Activated CD4-positive, alpha-beta memory T cell treated with anti-CD3 and anti-CD28 coated beads, Interleukin-2, amount 10 ng/mL, durations not matched to agents 7 days and 5 days (primary cell): Measurements from ENCODE around the gene OTUD4. TPM values are rescaled to one million over a fixed set of nuclear protein-coding genes. Genes with fewer than 3 reads are reported as not detected.
"Not testable (repeated sequence)": the region's sequence is repeated elsewhere in the genome, so short reads cannot be mapped to it uniquely, and the experiment has no call there.

ENCODE experiments used
- CTCF ChIA-PET: fragments of 350-600 bp; sonication (Branson Sonifier 250); formaldehyde crosslinking; loops from one replicate; lab custom pipeline; 2021; ENCODE audit warnings: antibody characterized with exemption, inconsistent platforms; lab: Charles Lee
- POLR2A ChIA-PET: fragments of 350-600 bp; sonication (Branson Sonifier 250); formaldehyde crosslinking; loops from one replicate; lab custom pipeline; 2021; ENCODE audit warnings: antibody characterized with exemption; lab: Charles Lee
- DNase-seq: peaks from one replicate; pipeline ENCODE4 v3.0.0-alpha.2; 2020
- H3K27ac Mint-ChIP-seq: one replicate; pipeline ENCODE4 v1.8.0; 2021; ENCODE audit warnings: mild to moderate bottlenecking, mixed read lengths
- H3K27me3 Mint-ChIP-seq: one replicate; pipeline ENCODE4 v1.8.0; 2021; ENCODE audit warnings: mixed read lengths
- H3K36me3 Mint-ChIP-seq: one replicate; pipeline ENCODE4 v1.8.0; 2021; ENCODE audit warnings: low read depth, mixed read lengths
- H3K4me1 Mint-ChIP-seq: one replicate; pipeline ENCODE4 v1.8.0; 2021; ENCODE audit warnings: mixed read lengths
- H3K4me3 Mint-ChIP-seq: one replicate; pipeline ENCODE4 v1.8.0; 2021; ENCODE audit warnings: mild to moderate bottlenecking, mixed read lengths
- H3K9me3 Mint-ChIP-seq: one replicate; pipeline ENCODE4 v1.8.0; 2021; ENCODE audit warnings: mixed read lengths
- total RNA-seq, 2 experiments: library from RNA; stranded (reverse); gene quantifications; one replicate each; pipeline ENCODE4 v1.2.3, GENCODE V29; 2021

The OTUD4 gene
- total RNA-seq, 2 experiments from 2014 or later, result 45.8 to 51.2 TPM

DNA sequence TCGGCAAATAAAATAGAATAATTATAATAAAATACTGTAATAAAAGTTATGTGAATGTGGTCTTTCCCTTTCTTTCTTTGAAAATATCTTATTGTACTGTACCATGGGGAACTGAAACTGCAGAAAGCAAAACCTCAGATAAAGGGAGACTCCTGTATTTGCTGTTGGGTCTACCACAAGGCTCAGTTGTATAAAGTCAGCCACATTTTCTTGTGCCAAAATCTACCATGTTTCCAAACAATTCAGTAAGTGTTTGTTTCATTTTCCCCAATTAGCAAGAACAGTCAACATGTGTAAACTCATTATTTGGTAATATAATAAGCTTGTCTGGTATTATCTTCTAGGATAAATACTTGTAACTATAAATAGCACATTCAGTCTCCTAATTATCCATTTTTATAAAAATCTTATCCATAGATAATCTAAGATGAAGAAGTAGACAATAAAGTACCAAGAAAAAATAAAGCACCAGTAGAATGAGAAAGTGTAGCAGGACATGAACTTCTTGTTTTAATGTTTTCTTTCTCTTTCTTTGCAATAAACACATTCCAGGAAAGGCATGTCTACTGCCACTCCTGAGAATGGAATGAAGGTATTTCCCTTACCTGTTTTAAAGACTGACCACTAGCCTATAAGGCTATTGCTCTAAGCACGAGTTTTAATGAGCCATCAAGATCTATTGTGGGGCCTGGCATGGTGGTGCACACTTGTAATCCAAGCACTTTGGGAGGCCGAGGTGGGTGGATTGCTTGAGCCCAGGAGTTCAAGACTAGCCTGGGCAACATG lies 15.0 kb upstream of the OTUD4 start:
- H3K9me3 Mint-ChIP-seq, result no peaks in the 10 kb centered on the region
- CTCF ChIA-PET, result no interaction called here
- peaks cover 17% of the 10 kb centered on the region for H3K27me3 Mint-ChIP-seq
- H3K4me3 Mint-ChIP-seq, result no peak overlapping the region
- H3K27ac Mint-ChIP-seq, result no peak overlapping the region
- POLR2A ChIA-PET, result no interaction called here
- H3K4me1 Mint-ChIP-seq, result no peaks in the 10 kb centered on the region
- H3K36me3 Mint-ChIP-seq, result no peaks in the 10 kb centered on the region
- DNase-seq, result no peak

DNA sequence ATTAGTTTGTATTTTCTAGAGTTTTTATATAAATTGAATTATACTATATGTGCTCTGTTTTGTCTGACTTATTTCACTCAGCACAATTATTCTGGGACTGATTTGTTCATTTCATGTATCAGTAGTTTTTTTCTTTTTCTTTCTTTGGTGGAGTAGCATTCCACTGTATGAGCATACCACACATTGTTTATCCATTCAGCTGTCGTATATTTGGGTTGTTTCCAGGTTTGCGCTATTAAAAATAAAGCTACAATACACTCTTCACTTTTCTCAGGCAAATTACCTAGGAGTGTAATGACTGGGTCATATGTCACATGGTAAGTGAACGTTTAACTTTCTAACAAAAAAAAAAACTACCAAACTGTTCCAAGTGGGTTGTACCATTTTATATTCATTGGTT lies 9.6 kb upstream of the OTUD4 start:
- ChIA-PET POLR2A (no interaction called here), CTCF (no interaction called here)
- DNase-seq, result no peak
- Mint-ChIP-seq H3K9me3 (no peaks in the 10 kb centered on the region), H3K27ac (no peak overlapping the region), H3K4me1 (no peaks in the 10 kb centered on the region), H3K27me3 (peaks cover 5% of the 10 kb centered on the region), H3K36me3 (no peaks in the 10 kb centered on the region), H3K4me3 (no peak overlapping the region)

DNA sequence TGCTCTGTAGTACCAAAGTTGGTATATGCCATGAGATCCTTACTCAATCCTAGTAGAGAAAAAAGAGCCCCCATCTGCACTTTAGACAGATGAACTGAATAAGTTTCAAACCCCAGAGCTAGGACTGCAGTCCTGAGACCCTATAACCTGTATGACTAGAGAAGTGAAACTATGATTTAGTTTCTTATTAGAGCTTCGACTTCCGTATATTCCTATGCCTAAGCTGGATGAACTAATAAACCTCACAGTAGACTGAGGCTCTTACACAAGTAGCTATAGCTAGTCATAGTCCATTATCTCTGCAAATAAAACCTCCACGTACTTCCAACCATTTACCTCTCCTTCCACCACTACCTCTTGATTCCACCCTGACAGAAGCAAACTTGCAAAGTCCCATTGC lies 6.3 kb upstream of the OTUD4 start:
- Mint-ChIP-seq H3K27ac (no peak overlapping the region), H3K4me1 (peaks cover 5% of the 10 kb centered on the region), H3K36me3 (no peaks in the 10 kb centered on the region), H3K4me3 (no peak overlapping the region), H3K9me3 (no peaks in the 10 kb centered on the region), H3K27me3 (peaks cover 2% of the 10 kb centered on the region)
- no peak for DNase-seq
- POLR2A ChIA-PET, result interaction anchor here (1.1 kb wide), 1 partner anchor 9 kb away, joined by 4 read pairs; no protein-coding TSS in a partner anchor
- CTCF ChIA-PET, result interaction anchor here (1.2 kb wide), 1 partner anchor 431 kb away, joined by 3 read pairs; no protein-coding TSS in a partner anchor

DNA sequence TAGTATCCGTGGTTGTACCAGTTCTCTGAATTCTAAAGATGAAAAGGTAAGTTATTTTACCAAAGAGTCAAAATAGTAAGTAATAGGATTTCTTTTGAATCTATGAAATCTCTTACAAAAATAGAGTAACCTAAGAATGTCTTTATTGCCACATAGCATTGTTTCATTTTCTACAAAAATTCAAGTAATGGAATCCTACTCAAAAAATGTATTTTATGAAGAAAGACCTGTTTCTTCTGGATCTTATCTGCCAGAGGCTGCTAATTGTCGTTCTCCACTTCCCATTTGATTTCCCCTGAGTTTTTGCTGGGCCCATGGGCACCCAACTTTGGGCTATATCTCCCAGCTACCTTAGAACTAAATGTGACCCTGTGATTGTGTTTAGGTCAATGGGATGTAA lies 3.2 kb upstream of the OTUD4 start:
- H3K4me1 Mint-ChIP-seq, result peaks cover 12% of the 10 kb centered on the region
- H3K36me3 Mint-ChIP-seq, result peaks cover 8% of the 10 kb centered on the region
- H3K4me3 Mint-ChIP-seq, result no peak overlapping the region
- H3K9me3 Mint-ChIP-seq, result no peaks in the 10 kb centered on the region
- H3K27me3 Mint-ChIP-seq, result peaks cover 2% of the 10 kb centered on the region
- DNase-seq, result no peak
- H3K27ac Mint-ChIP-seq, result no peak overlapping the region
- CTCF ChIA-PET, result interaction anchor here (1.6 kb wide), 1 partner anchor 433 kb away, joined by 3 read pairs; no protein-coding TSS in a partner anchor
- POLR2A ChIA-PET, result interaction anchor here (0.6 kb wide), 1 partner anchor 67 kb away, joined by 4 read pairs; no protein-coding TSS in a partner anchor

DNA sequence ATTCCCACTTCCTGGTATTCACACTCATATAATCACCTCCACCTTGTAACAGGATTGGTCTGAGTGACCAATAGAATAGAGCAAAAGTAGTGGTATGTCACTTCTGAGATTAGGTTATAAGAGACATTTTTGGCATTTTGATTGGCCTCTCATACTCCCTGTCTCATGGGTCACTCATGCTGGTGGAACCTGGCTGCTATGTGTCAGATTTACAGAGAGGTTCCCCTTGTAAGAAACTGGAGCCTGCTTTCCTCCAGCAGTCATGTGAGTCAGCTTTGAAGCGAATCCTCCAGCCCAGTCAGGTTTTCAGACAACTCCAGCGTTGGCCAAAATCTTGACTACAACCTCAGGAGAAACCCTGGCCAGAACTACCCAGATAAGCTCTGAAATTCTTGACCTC lies 2.6 kb upstream of the OTUD4 start:
- no peaks in the 10 kb centered on the region for H3K9me3 Mint-ChIP-seq
- ChIA-PET POLR2A (interaction anchor here (0.6 to 5.5 kb wide), 2 partner anchors 67 to 436 kb away, joined by 4 to 54 read pairs; partner anchors contain the start of gene MMAA), CTCF (no interaction called here)
- H3K36me3 Mint-ChIP-seq, result peaks cover 8% of the 10 kb centered on the region
- DNase-seq, result no peak
- no peak overlapping the region for H3K4me3 Mint-ChIP-seq
- no peak overlapping the region for H3K27ac Mint-ChIP-seq
- peaks cover 12% of the 10 kb centered on the region for H3K4me1 Mint-ChIP-seq
- H3K27me3 Mint-ChIP-seq, result peaks cover 2% of the 10 kb centered on the region

DNA sequence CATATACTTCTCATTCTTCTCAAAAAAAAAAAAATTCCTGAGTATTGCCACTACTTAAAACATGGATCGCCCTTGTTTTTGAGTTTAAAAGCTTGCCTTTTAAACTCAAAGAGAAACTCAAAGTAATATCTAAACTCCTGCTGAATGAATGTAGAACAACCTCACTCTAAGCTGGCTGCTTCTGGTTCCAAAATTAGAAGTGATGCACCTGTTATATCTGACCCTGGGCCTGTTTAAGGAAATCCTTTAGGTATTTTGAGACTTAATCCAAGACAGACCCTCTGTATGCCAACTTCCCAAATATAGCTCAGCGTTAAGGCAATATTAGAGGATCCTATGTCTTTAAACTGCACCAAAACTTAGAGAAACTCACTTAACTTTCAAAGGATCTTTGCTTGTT lies 1.8 kb upstream of the OTUD4 start:
- no peak overlapping the region for H3K27ac Mint-ChIP-seq
- peaks cover 18% of the 10 kb centered on the region for H3K4me1 Mint-ChIP-seq
- no peaks in the 10 kb centered on the region for H3K9me3 Mint-ChIP-seq
- ChIA-PET POLR2A (interaction anchor here (0.5 to 5.5 kb wide), 4 partner anchors 33 to 437 kb away, joined by 3 to 54 read pairs (median 11); partner anchors contain the start of genes ABCE1, ANAPC10 and MMAA), CTCF (no interaction called here)
- peaks cover 2% of the 10 kb centered on the region for H3K27me3 Mint-ChIP-seq
- no peak for DNase-seq
- H3K4me3 Mint-ChIP-seq, result no peak overlapping the region
- H3K36me3 Mint-ChIP-seq, result peaks cover 8% of the 10 kb centered on the region

DNA sequence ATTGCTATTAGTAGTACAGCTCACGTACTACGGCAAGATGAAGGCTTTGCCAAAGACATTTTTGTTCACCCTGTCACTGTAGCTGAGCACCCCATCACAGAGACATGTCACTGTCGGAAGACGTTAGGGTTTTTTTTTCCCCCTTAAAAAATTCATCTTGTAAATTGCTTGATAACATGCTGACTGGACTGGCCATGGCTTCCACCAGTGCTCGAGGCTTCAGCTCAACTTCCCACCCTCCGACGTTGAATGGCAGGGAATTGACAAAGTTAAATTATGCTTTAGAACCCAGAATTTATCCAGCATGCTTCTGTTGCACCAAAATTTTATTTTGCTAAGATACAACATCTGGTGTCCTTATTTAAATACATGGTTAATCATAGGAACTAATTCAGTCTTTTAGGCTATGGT lies 707 bp upstream of the OTUD4 start:
- CTCF ChIA-PET, result interaction anchor here (0.8 to 1.3 kb wide), 4 partner anchors 35 to 436 kb away, joined by 3 to 4 read pairs (median 3); partner anchors contain the start of gene ABCE1
- POLR2A ChIA-PET, result interaction anchor here (0.7 to 5.5 kb wide), 9 partner anchors 11 to 636 kb away, joined by 3 to 54 read pairs (median 4); partner anchors contain the start of genes ABCE1, ANAPC10 and MMAA
- peak overlapping the region; percentile 80 for H3K4me3 Mint-ChIP-seq

DNA sequence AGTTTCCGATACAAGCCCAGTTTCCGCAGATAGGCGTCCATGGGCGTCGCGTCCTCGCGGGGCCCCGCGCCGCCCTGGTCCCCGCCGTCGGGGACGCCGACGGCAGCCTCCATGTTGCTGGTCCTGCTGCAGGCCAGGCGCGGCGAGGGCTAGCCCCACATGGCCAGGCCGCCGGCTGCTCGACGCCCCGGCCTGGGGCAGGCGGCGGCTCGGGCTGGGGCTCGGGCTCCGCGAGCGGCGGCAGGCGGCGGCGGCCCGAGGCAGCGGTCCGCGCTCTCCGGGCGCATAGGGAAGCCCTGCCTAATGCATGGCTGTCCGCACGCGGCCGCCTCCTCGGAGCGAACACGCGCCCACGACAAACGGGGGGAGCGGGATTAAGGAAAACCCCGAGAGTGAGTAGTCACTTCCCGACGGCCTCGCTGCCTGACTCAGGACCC lies 510 bp downstream of the OTUD4 start:
- peak overlapping the region; percentile 95 for H3K27ac Mint-ChIP-seq
- H3K4me3 Mint-ChIP-seq, result peak overlapping the region; percentile 87
- H3K36me3 Mint-ChIP-seq, H3K9me3 Mint-ChIP-seq, DNase-seq, H3K27me3 Mint-ChIP-seq: not testable (repeated sequence)
- ChIA-PET CTCF (interaction anchor here (3.5 kb wide), 1 partner anchor 82 kb away, joined by 16 read pairs; the partner anchor contains the start of genes ABCE1 and ANAPC10), POLR2A (interaction anchor here (1.2 to 5.5 kb wide), 8 partner anchors 12 to 439 kb away, joined by 3 to 85 read pairs (median 18); partner anchors contain the start of genes ABCE1, ANAPC10 and MMAA)
- H3K4me1 Mint-ChIP-seq, result peaks cover 30% of the 10 kb centered on the region

More for the DNA sequence above, 707 bp upstream of the OTUD4 start:
- Mint-ChIP-seq H3K4me1 (peaks cover 22% of the 10 kb centered on the region), H3K27me3 (no peaks in the 10 kb centered on the region), H3K9me3 (no peaks in the 10 kb centered on the region), H3K27ac (peak overlapping the region; percentile 81), H3K36me3 (peaks cover 8% of the 10 kb centered on the region)
- no peak for DNase-seq

DNA sequence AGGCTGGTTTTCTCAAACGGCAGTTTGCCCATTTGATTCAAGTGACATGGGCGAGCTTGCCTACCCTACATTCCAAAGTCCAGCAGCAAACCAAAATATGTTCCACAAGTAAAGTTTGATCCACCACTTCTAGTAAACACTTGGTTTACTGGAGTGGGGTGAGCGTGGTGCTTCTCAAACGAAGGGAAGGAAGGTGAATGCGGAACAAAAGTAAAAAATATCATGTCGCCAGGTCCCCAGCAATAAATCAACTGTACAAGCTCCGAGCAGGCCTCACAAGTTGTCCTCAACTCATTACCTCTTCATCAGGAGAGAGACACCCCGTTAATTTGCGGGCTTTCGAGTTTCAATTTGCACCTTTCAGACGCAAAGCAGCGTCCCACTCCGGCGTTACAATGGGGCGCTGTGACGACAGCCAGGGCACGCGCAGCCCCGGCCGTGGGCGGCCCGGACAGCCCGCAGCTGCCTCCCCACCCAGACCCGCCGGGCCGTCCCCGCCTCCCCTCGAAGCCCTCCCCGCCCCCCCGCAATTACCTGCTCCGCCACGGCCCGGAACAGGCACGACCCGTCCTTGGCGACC lies 1.0 kb downstream of the OTUD4 start:
- ChIA-PET CTCF (interaction anchor here (0.6 to 3.5 kb wide), 2 partner anchors 81 to 437 kb away, joined by 3 to 16 read pairs; partner anchors contain the start of genes ABCE1 and ANAPC10), POLR2A (interaction anchor here (1.1 to 5.5 kb wide), 10 partner anchors 9 to 439 kb away, joined by 3 to 85 read pairs (median 7); partner anchors contain the start of genes ABCE1, ANAPC10 and MMAA)
- H3K9me3 Mint-ChIP-seq, result no peaks in the 10 kb centered on the region
- peaks cover 35% of the 10 kb centered on the region for H3K4me1 Mint-ChIP-seq
- H3K36me3 Mint-ChIP-seq, result peaks cover 15% of the 10 kb centered on the region
- peak overlapping the region; percentile 95 for H3K27ac Mint-ChIP-seq
- no peaks in the 10 kb centered on the region for H3K27me3 Mint-ChIP-seq
- peak; percentile 84 for DNase-seq
- H3K4me3 Mint-ChIP-seq, result peak overlapping the region; percentile 87

DNA sequence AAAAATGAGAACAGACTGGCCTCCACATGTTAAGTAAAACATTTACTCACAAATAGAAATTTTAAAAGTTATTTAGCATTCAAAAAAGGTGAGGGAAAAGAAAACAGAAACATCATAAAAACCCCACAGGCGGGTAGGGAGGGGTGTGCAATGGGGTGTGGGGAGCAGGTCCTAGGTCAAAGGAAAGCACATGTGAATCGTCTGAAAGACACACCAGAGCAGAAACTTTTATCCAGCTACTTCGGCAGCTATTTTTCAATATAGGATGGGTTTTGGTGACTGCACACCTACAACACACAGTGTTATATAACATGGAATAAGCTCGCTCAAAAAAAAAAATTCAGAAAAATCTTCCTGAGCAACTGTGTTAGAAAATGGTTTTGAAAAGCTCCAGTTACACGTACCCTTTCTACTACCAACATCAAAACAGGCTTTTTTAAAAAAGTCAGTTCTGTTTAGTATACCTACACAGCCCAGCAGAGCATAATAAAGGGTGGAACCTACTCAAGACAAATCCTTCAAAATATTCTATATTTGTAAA lies 1.6 kb downstream of the OTUD4 start:
- H3K4me1 Mint-ChIP-seq, result peaks cover 38% of the 10 kb centered on the region
- H3K27me3 Mint-ChIP-seq, result no peaks in the 10 kb centered on the region
- POLR2A ChIA-PET, result interaction anchor here (1.1 to 5.5 kb wide), 10 partner anchors 10 to 440 kb away, joined by 3 to 85 read pairs (median 7); partner anchors contain the start of genes ABCE1, ANAPC10 and MMAA
- peak overlapping the region; percentile 95 for H3K27ac Mint-ChIP-seq
- CTCF ChIA-PET, result interaction anchor here (0.6 to 3.5 kb wide), 3 partner anchors 81 to 438 kb away, joined by 3 to 16 read pairs (median 5); partner anchors contain the start of genes ABCE1 and ANAPC10
- no peaks in the 10 kb centered on the region for H3K9me3 Mint-ChIP-seq
- peaks cover 19% of the 10 kb centered on the region for H3K36me3 Mint-ChIP-seq
- peak overlapping the region; percentile 87 for H3K4me3 Mint-ChIP-seq
- DNase-seq, result peak; percentile 28

DNA sequence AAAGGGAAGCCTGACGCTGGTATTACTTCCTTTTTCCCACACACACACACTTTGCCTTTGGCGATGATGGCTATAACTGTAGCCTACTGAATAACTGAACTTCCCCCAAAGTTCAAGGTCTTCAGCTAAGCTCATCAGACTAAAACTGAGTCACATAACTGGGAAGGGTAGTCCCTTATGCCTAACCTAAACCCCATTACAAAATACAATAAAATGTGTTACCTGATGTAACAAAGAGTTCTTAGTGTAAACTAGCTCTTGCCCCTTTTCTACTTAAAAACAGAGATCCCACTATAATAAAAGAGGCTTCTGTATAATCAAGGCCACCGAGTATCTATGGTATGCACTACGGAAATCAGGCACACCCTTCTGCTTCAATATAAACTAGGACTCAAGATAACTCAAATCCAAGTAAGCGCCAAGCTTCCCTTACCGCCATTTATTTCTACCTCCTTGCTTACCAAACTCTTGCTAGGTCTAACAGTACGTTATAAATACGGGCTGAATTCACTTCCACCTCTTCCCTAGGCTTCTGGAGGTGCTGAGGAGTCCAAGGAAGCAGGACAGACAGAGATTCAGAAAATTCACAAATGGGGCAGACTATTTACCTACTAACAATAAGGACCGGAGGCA lies 2.4 kb downstream of the OTUD4 start:
- H3K4me1 Mint-ChIP-seq, result peaks cover 41% of the 10 kb centered on the region
- ChIA-PET POLR2A (interaction anchor here (0.8 to 5.5 kb wide), 8 partner anchors 8 to 441 kb away, joined by 3 to 85 read pairs (median 20); partner anchors contain the start of genes ABCE1, ANAPC10 and MMAA), CTCF (interaction anchor here (0.7 to 3.5 kb wide), 5 partner anchors 23 to 439 kb away, joined by 3 to 16 read pairs (median 4); partner anchors contain the start of genes ABCE1 and ANAPC10)
- peak overlapping the region; percentile 95 for H3K27ac Mint-ChIP-seq
- H3K27me3 Mint-ChIP-seq, result no peaks in the 10 kb centered on the region
- no peaks in the 10 kb centered on the region for H3K9me3 Mint-ChIP-seq
- DNase-seq, result no peak
- peak overlapping the region; percentile 87 for H3K4me3 Mint-ChIP-seq
- peaks cover 23% of the 10 kb centered on the region for H3K36me3 Mint-ChIP-seq
